Hepatocyte (in vitro differentiated cells): ENCODE measurements around the gene ZNF81.

Experiments used
- CTCF ChIP-seq: fragments of 200-600 bp; sonication (generic); IDR thresholded peaks from 2 replicates; pipeline ENCODE4 v1.5.1; 2016; ENCODE audit warnings: antibody characterized with exemption, mild to moderate bottlenecking; ENCODE audit not compliant: poor library complexity
- EZH2 ChIP-seq: fragments of 200-600 bp; sonication (generic); IDR thresholded peaks from 2 replicates; pipeline ENCODE4 v1.6.1; 2016; ENCODE audit warnings: antibody characterized with exemption, mild to moderate bottlenecking, borderline replicate concordance

DNA sequence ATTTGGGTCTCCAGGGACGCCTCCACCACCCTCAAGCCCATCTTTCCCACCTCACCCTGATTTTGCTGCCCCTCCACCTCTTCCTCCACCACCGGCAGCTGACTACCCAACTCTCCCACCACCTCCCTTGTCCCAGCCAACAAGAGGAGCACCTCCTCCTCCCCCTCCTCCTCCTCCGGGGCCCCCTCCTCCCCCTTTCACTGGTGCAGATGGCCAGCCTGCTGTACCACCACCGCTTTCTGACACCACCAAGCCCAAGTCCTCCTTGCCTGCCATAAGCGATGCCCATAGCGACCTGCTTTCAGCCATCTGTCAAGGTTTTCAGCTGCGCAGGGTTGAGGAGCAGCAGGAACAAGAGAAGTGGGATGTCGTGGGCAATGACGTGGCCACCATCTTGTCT lies 32.4 kb upstream of the ZNF81 start:
- TF ChIP-seq CTCF (no peak), EZH2 (no peak)
